ELF-1 (cell line): ENCODE results near the gene CYP2A6.
A peak's percentile ranks its signal among the peaks of the same experiment; 100 is the strongest.
"Not testable (repeated sequence)": the region's sequence is repeated elsewhere in the genome, so short reads cannot be mapped to it uniquely, and the experiment has no call there.

Experiments used
- DNase-seq: peaks from one replicate; pipeline ENCODE4 v3.0.0-alpha.2; 2016; ENCODE audit warnings: low read depth, low spot score

CYP2A6 gene

GRCh38 chr19:40818480-40819399 lies 31.5 kb downstream of the CYP2A6 start:
- peak; percentile 63 for DNase-seq

- no peak for DNase-seq
Measured at GRCh38 chr19:40815223-40815622, 35.0 kb downstream of the CYP2A6 start.

GRCh38 chr19:40813182-40813581 lies 37.1 kb downstream of the CYP2A6 start:
- no peak for DNase-seq

- not testable (repeated sequence) for DNase-seq
Measured at GRCh38 chr19:40812571-40812970, 37.7 kb downstream of the CYP2A6 start.

GRCh38 chr19:40811478-40812341 lies 38.5 kb downstream of the CYP2A6 start:
- DNase-seq = peak; percentile 50

- DNase-seq = peak; percentile 97
Measured at GRCh38 chr19:40810649-40811408, 39.4 kb downstream of the CYP2A6 start.

- DNase-seq = no peak
Measured at GRCh38 chr19:40810160-40810559, 40.1 kb downstream of the CYP2A6 start.

- DNase-seq = no peak
Measured at GRCh38 chr19:40809358-40810086, 40.7 kb downstream of the CYP2A6 start.

GRCh38 chr19:40808497-40808896 lies 41.8 kb downstream of the CYP2A6 start:
- no peak for DNase-seq

- no peak for DNase-seq
Measured at GRCh38 chr19:40808021-40808325, 42.3 kb downstream of the CYP2A6 start.

- peak; percentile 69 for DNase-seq
Measured at GRCh38 chr19:40807147-40808020, 42.9 kb downstream of the CYP2A6 start.

GRCh38 chr19:40806423-40807146 lies 43.7 kb downstream of the CYP2A6 start:
- DNase-seq = peak; percentile 99

GRCh38 chr19:40805258-40805868 lies 44.9 kb downstream of the CYP2A6 start:
- no peak for DNase-seq

- DNase-seq = no peak
Measured at GRCh38 chr19:40804783-40805242, 45.4 kb downstream of the CYP2A6 start.

GRCh38 chr19:40803857-40804782 lies 46.1 kb downstream of the CYP2A6 start:
- DNase-seq = no peak

- no peak for DNase-seq
Measured at GRCh38 chr19:40803170-40803856, 46.9 kb downstream of the CYP2A6 start.
